Fibroblast of the aortic adventitia (primary cell): ENCODE results near the gene BTBD19. TPM values are rescaled to one million over a fixed set of nuclear protein-coding genes. Genes with fewer than 3 reads are reported as not detected.
A peak's percentile ranks its signal among the peaks of the same experiment; 100 is the strongest.
"Not testable (repeated sequence)": the region's sequence is repeated elsewhere in the genome, so short reads cannot be mapped to it uniquely, and the experiment has no call there.

Experiments
- DNase-seq: peaks from one replicate; pipeline ENCODE4 v3.0.0-alpha.2; 2010; ENCODE audit warnings: low read depth
- H3K4me3 ChIP-seq: 2 replicates; pipeline ENCODE4 v1.5.1; 2011; ENCODE audit warnings: low read depth, mild to moderate bottlenecking, control low read depth, low read length, moderate library complexity
- CTCF ChIP-seq: IDR thresholded peaks from 2 replicates; pipeline ENCODE4 v1.5.1; 2011; ENCODE audit warnings: mild to moderate bottlenecking, low read length, control low read depth, inconsistent platforms; ENCODE audit not compliant: insufficient read depth
- total RNA-seq: library from RNA; depleted of rRNA; stranded (reverse); fragments of >200 nt; gene quantifications from 2 replicates; pipeline ENCODE4 v1.2.3, GENCODE V29; 2012; ENCODE audit warnings: low replicate concordance

BTBD19 gene
- total RNA-seq, 1 donor = 5.4 TPM

- TF ChIP-seq CTCF = no peak
These were observed 23.9 kb downstream of the BTBD19 start for GRCh38 chr1:44832056-44832705.

GRCh38 chr1:44834328-44834727, 26.0 kb downstream of the BTBD19 start:
- no peak overlapping the region for H3K4me3 ChIP-seq
- no peak for DNase-seq
- TF ChIP-seq CTCF = no peak

More at GRCh38 chr1:44832056-44832705, 23.9 kb downstream of the BTBD19 start:
- H3K4me3 ChIP-seq = no peak overlapping the region
- no peak for DNase-seq

GRCh38 chr1:44835738-44836675, 27.7 kb downstream of the BTBD19 start:
- peak; percentile 89 for TF ChIP-seq CTCF
- H3K4me3 ChIP-seq = no peak overlapping the region
- peak; percentile 93 for DNase-seq

GRCh38 chr1:44838294-44838693, 30.0 kb downstream of the BTBD19 start:
- not testable (repeated sequence) for DNase-seq

GRCh38 chr1:44839576-44839975, 31.3 kb downstream of the BTBD19 start:
- TF ChIP-seq CTCF = no peak
- no peak for DNase-seq
- H3K4me3 ChIP-seq = no peak overlapping the region

More at GRCh38 chr1:44838294-44838693, 30.0 kb downstream of the BTBD19 start:
- not testable (repeated sequence) for H3K4me3 ChIP-seq

- DNase-seq = no peak
- TF ChIP-seq CTCF = no peak
- H3K4me3 ChIP-seq = peak overlapping the region; percentile 67
These were observed 34.2 kb downstream of the BTBD19 start for GRCh38 chr1:44842486-44842861.

GRCh38 chr1:44842862-44843655, 34.7 kb downstream of the BTBD19 start, which contains the start of gene PTCH2:
Gene PTCH2, minus strand, starts transcription at chr1:44843253. Its CDS starts 321 bp downstream, at chr1:44842932.
- peak; percentile 50 for DNase-seq

More at GRCh38 chr1:44842862-44843655, 34.7 kb downstream of the BTBD19 start, which contains the start of gene PTCH2:
- peak within 1 kb of the TSS; percentile 67 for H3K4me3 ChIP-seq
- no peak for TF ChIP-seq CTCF
